ENCODE measurements around the gene RBM43.
"Not testable (repeated sequence)": the region's sequence is repeated elsewhere in the genome, so short reads cannot be mapped to it uniquely, and the experiment has no call there.

The RBM43 gene

GRCh38 chr2:151251012-151251411 lies 10.7 kb downstream of the RBM43 start:
- Histone ChIP-seq H3K9me3 (ENCODE audit: control insufficient read depth in 1 of 2, low read length in 2 of 2) (peaks cover 4 to 13% of the 10 kb centered on the region in 2 donors), H3K27me3 (ENCODE audit: control insufficient read depth in 1 of 2, insufficient read depth in 2 of 2, low read length in 2 of 2) (no peaks in the 10 kb centered on the region), H3K4me3 (ENCODE audit: low read depth in 1 of 2, low read length in 2 of 2) (no peak overlapping the region), H3K9ac (ENCODE audit: low read depth in 1 of 2, low read length in 2 of 2) (no peak overlapping the region), H3K27ac (ENCODE audit: low read depth, low read length) (no peak overlapping the region), H3K36me3 (ENCODE audit: control insufficient read depth in 1 of 2, insufficient read depth in 2 of 2, low read length in 2 of 2) (peaks cover 0 to 18% of the 10 kb centered on the region in 2 donors), H3K4me1 (ENCODE audit: control insufficient read depth in 1 of 2, insufficient read depth in 2 of 2, low read length in 2 of 2) (no peaks in the 10 kb centered on the region)

DNA sequence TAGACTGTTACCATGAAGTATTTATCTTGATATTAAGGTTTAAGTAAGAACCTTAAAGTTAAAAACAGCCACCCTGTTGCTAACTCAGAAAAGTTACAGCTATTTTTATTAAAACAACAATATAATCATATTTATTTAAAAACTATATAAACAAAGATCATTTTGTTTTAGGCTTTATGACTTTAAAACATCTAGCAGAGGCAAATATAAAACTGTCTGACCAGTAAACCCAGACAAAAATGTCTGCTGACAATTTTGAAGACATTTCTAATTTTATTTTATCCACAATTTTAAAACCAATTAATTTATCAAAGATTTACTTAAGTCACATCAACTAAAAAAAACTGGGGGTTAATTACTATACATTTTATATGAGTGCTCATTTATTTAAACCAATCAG lies 14.2 kb downstream of the RBM43 start:
- peaks cover 4 to 13% of the 10 kb centered on the region in 2 donors for H3K9me3 ChIP-seq (ENCODE audit: control insufficient read depth in 1 of 2, low read length in 2 of 2)
- H3K27me3 ChIP-seq (ENCODE audit: control insufficient read depth in 1 of 2, insufficient read depth in 2 of 2, low read length in 2 of 2): no peaks in the 10 kb centered on the region
- H3K4me3 ChIP-seq (ENCODE audit: low read depth in 1 of 2, low read length in 2 of 2): no peak overlapping the region
- no peak overlapping the region for H3K9ac ChIP-seq (ENCODE audit: low read depth in 1 of 2, low read length in 2 of 2)
- H3K4me1 ChIP-seq (ENCODE audit: control insufficient read depth in 1 of 2, insufficient read depth in 2 of 2, low read length in 2 of 2): no peaks in the 10 kb centered on the region
- H3K27ac ChIP-seq (ENCODE audit: low read depth, low read length): no peak overlapping the region
- H3K36me3 ChIP-seq (ENCODE audit: control insufficient read depth in 1 of 2, insufficient read depth in 2 of 2, low read length in 2 of 2): peaks cover 0 to 11% of the 10 kb centered on the region in 2 donors

GRCh38 chr2:151246152-151246551 lies 15.5 kb downstream of the RBM43 start:
- no peaks in the 10 kb centered on the region for H3K4me1 ChIP-seq (ENCODE audit: control insufficient read depth in 1 of 2, insufficient read depth in 2 of 2, low read length in 2 of 2)
- H3K27ac ChIP-seq (ENCODE audit: low read depth, low read length): no peak overlapping the region
- H3K27me3 ChIP-seq (ENCODE audit: control insufficient read depth in 1 of 2, insufficient read depth in 2 of 2, low read length in 2 of 2): no peaks in the 10 kb centered on the region
- no peak overlapping the region for H3K9ac ChIP-seq (ENCODE audit: low read depth in 1 of 2, low read length in 2 of 2)
- H3K4me3 ChIP-seq (ENCODE audit: low read depth in 1 of 2, low read length in 2 of 2): no peak overlapping the region
- peaks cover 4 to 13% of the 10 kb centered on the region in 2 donors for H3K9me3 ChIP-seq (ENCODE audit: control insufficient read depth in 1 of 2, low read length in 2 of 2)
- H3K36me3 ChIP-seq (ENCODE audit: control insufficient read depth in 1 of 2, insufficient read depth in 2 of 2, low read length in 2 of 2): peaks cover 0 to 5% of the 10 kb centered on the region in 2 donors

DNA sequence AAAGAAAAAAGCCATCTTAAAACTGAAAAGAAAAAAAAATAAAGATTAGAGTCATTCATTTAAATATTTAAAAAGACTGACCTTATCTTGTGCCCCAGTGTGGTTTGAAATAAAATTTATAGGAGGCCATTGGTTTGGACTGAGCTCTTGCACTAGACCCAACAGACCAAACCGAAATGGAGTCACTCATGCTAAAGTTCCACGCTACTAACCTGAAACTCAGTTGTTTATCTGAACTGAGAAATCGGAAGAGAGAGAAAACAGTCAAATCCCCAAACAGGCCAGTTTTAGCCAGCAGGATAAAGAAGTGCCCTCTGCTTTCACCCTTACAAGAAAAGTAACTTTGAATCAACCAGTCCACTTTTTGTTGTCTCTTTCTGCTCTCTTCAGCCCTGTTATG lies 18.2 kb downstream of the RBM43 start:
- no peak overlapping the region for H3K27ac ChIP-seq (ENCODE audit: low read depth, low read length)
- no peak overlapping the region for H3K4me3 ChIP-seq (ENCODE audit: low read depth in 1 of 2, low read length in 2 of 2)
- peaks cover 0 to 6% of the 10 kb centered on the region in 2 donors for H3K9me3 ChIP-seq (ENCODE audit: control insufficient read depth in 1 of 2, low read length in 2 of 2)
- H3K27me3 ChIP-seq (ENCODE audit: control insufficient read depth in 1 of 2, insufficient read depth in 2 of 2, low read length in 2 of 2): no peaks in the 10 kb centered on the region
- H3K36me3 ChIP-seq (ENCODE audit: control insufficient read depth in 1 of 2, insufficient read depth in 2 of 2, low read length in 2 of 2): no peaks in the 10 kb centered on the region
- H3K4me1 ChIP-seq (ENCODE audit: control insufficient read depth in 1 of 2, insufficient read depth in 2 of 2, low read length in 2 of 2): no peaks in the 10 kb centered on the region
- no peak overlapping the region for H3K9ac ChIP-seq (ENCODE audit: low read depth in 1 of 2, low read length in 2 of 2)

GRCh38 chr2:151241224-151241623 lies 20.4 kb downstream of the RBM43 start:
- Histone ChIP-seq H3K4me1 (ENCODE audit: control insufficient read depth in 1 of 2, insufficient read depth in 2 of 2, low read length in 2 of 2) (no peaks in the 10 kb centered on the region), H3K9ac (ENCODE audit: low read depth in 1 of 2, low read length in 2 of 2) (no peak overlapping the region), H3K4me3 (ENCODE audit: low read depth in 1 of 2, low read length in 2 of 2) (no peak overlapping the region), H3K27me3 (ENCODE audit: control insufficient read depth in 1 of 2, insufficient read depth in 2 of 2, low read length in 2 of 2) (no peaks in the 10 kb centered on the region), H3K27ac (ENCODE audit: low read depth, low read length) (no peak overlapping the region), H3K36me3 (ENCODE audit: control insufficient read depth in 1 of 2, insufficient read depth in 2 of 2, low read length in 2 of 2) (no peaks in the 10 kb centered on the region), H3K9me3 (ENCODE audit: control insufficient read depth in 1 of 2, low read length in 2 of 2) (no peaks in the 10 kb centered on the region)

GRCh38 chr2:151240433-151240832 lies 21.2 kb downstream of the RBM43 start:
- no peak overlapping the region for H3K4me3 ChIP-seq (ENCODE audit: low read depth in 1 of 2, low read length in 2 of 2)
- H3K9me3 ChIP-seq (ENCODE audit: control insufficient read depth in 1 of 2, low read length in 2 of 2): no peaks in the 10 kb centered on the region
- no peaks in the 10 kb centered on the region for H3K27me3 ChIP-seq (ENCODE audit: control insufficient read depth in 1 of 2, insufficient read depth in 2 of 2, low read length in 2 of 2)
- H3K4me1 ChIP-seq (ENCODE audit: control insufficient read depth in 1 of 2, insufficient read depth in 2 of 2, low read length in 2 of 2): no peaks in the 10 kb centered on the region
- no peaks in the 10 kb centered on the region for H3K36me3 ChIP-seq (ENCODE audit: control insufficient read depth in 1 of 2, insufficient read depth in 2 of 2, low read length in 2 of 2)
- H3K27ac ChIP-seq (ENCODE audit: low read depth, low read length): no peak overlapping the region
- no peak overlapping the region for H3K9ac ChIP-seq (ENCODE audit: low read depth in 1 of 2, low read length in 2 of 2)

DNA sequence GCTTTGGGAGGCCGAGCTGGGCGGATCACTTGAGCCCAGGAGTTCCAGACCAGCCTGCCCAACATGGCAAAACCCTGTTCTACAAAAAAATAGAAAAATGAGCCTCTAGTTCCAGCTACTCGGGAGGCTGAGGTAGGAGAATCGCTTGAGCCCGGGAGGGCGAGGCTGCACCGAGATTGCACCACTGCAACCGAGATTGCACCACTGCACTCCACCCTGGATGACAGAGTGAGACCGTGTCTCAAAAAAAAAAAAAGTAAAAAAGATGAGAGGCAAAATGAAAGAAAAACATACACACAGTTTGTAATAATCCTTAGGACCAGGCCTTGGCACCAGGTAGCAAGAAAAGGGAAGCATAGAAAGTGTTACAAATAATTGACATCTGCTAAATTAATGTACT lies 22.0 kb downstream of the RBM43 start:
- no peak overlapping the region for H3K27ac ChIP-seq (ENCODE audit: low read depth, low read length)
- H3K9ac ChIP-seq (ENCODE audit: low read depth in 1 of 2, low read length in 2 of 2): no peak overlapping the region
- no peaks in the 10 kb centered on the region for H3K36me3 ChIP-seq (ENCODE audit: control insufficient read depth in 1 of 2, insufficient read depth in 2 of 2, low read length in 2 of 2)
- no peaks in the 10 kb centered on the region for H3K4me1 ChIP-seq (ENCODE audit: control insufficient read depth in 1 of 2, insufficient read depth in 2 of 2, low read length in 2 of 2)
- no peak overlapping the region for H3K4me3 ChIP-seq (ENCODE audit: low read depth in 1 of 2, low read length in 2 of 2)
- H3K27me3 ChIP-seq (ENCODE audit: control insufficient read depth in 1 of 2, insufficient read depth in 2 of 2, low read length in 2 of 2): no peaks in the 10 kb centered on the region
- H3K9me3 ChIP-seq (ENCODE audit: control insufficient read depth in 1 of 2, low read length in 2 of 2): no peaks in the 10 kb centered on the region

DNA sequence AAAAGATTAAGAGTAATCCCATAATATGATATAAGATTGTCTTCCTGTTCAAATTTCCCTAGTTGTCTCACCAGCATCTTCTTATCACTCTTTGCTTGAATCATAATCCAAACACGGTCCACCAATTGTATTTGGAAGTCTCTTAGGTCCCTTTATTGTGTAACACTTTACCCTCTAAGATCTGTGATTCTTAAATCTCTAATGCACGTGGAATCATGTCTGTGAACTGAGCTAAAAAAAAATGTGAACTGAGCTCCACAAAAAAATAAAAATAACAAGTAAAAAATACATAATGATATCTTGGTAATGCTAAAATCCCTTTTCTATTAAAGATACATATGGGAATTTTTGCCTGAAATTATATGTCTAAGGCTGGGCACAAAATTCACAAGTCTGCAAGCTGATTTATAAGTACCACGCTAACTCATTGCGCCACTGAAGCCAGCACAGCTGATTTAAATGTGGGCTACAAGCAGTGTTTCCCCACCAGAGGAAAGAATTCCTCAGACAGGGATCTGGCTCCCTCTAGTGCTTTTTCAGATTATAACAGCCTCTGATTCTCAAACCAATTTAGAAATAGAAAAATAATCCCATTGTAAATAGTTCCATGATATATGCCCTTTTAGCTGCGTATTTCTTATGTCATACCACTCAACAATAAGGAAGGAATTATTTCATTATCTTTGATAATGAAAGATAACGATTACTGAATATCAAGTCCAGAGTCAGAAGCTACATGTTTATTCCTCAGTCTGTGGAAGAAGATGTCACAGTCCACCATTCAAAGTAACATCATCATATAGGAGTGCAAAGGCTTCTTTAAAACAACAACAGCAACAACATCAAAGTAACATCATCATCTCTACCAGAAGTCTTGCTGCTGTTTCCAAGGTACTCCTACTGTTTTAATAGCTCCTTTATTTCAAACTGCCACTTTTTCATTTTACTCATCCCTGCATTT lies 22.9 kb downstream of the RBM43 start:
- Histone ChIP-seq H3K9ac (ENCODE audit: low read depth in 1 of 2, low read length in 2 of 2) (no peak overlapping the region), H3K9me3 (ENCODE audit: control insufficient read depth in 1 of 2, low read length in 2 of 2) (no peaks in the 10 kb centered on the region), H3K36me3 (ENCODE audit: control insufficient read depth in 1 of 2, insufficient read depth in 2 of 2, low read length in 2 of 2) (no peaks in the 10 kb centered on the region), H3K27me3 (ENCODE audit: control insufficient read depth in 1 of 2, insufficient read depth in 2 of 2, low read length in 2 of 2) (no peaks in the 10 kb centered on the region), H3K4me1 (ENCODE audit: control insufficient read depth in 1 of 2, insufficient read depth in 2 of 2, low read length in 2 of 2) (no peaks in the 10 kb centered on the region), H3K27ac (ENCODE audit: low read depth, low read length) (no peak overlapping the region), H3K4me3 (ENCODE audit: low read depth in 1 of 2, low read length in 2 of 2) (no peak overlapping the region)

GRCh38 chr2:151237422-151238025 lies 24.1 kb downstream of the RBM43 start:
- Histone ChIP-seq H3K27me3 (ENCODE audit: control insufficient read depth in 1 of 2, insufficient read depth in 2 of 2, low read length in 2 of 2) (no peaks in the 10 kb centered on the region), H3K27ac (ENCODE audit: low read depth, low read length) (no peak overlapping the region), H3K36me3 (ENCODE audit: control insufficient read depth in 1 of 2, insufficient read depth in 2 of 2, low read length in 2 of 2) (no peaks in the 10 kb centered on the region), H3K9ac (ENCODE audit: low read depth in 1 of 2, low read length in 2 of 2) (no peak overlapping the region), H3K4me3 (ENCODE audit: low read depth in 1 of 2, low read length in 2 of 2) (no peak overlapping the region), H3K4me1 (ENCODE audit: control insufficient read depth in 1 of 2, insufficient read depth in 2 of 2, low read length in 2 of 2) (no peaks in the 10 kb centered on the region), H3K9me3 (ENCODE audit: control insufficient read depth in 1 of 2, low read length in 2 of 2) (no peaks in the 10 kb centered on the region)

DNA sequence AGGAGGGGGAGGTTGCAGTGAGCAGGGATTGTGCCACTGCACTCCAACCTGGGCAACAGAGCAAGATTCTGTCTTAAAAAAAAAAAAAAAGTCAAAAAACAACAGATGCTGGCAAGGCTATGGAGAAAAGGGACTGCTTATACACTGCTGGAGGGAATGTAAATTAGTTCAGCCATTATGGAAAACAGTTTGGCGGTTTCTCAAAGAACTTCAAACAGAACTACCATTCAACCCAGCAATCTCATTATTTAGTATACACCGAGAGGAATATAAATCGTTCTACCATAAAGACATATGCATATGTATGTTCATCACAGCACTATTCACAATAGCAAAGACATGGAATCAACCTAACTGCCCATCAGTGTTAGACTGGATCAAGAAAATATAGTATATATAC lies 27.9 kb downstream of the RBM43 start:
- H3K36me3 ChIP-seq (ENCODE audit: control insufficient read depth in 1 of 2, insufficient read depth in 2 of 2, low read length in 2 of 2); H3K4me1 ChIP-seq (ENCODE audit: control insufficient read depth in 1 of 2, insufficient read depth in 2 of 2, low read length in 2 of 2); H3K9me3 ChIP-seq (ENCODE audit: control insufficient read depth in 1 of 2, low read length in 2 of 2); H3K27me3 ChIP-seq (ENCODE audit: control insufficient read depth in 1 of 2, insufficient read depth in 2 of 2, low read length in 2 of 2); H3K9ac ChIP-seq (ENCODE audit: low read depth in 1 of 2, low read length in 2 of 2); H3K4me3 ChIP-seq (ENCODE audit: low read depth in 1 of 2, low read length in 2 of 2); H3K27ac ChIP-seq (ENCODE audit: low read depth, low read length): not testable (repeated sequence)

All from duodenal mucosa (tissue), 2 donors.